ENCODE data around the gene PIGC.

PIGC gene

DNA sequence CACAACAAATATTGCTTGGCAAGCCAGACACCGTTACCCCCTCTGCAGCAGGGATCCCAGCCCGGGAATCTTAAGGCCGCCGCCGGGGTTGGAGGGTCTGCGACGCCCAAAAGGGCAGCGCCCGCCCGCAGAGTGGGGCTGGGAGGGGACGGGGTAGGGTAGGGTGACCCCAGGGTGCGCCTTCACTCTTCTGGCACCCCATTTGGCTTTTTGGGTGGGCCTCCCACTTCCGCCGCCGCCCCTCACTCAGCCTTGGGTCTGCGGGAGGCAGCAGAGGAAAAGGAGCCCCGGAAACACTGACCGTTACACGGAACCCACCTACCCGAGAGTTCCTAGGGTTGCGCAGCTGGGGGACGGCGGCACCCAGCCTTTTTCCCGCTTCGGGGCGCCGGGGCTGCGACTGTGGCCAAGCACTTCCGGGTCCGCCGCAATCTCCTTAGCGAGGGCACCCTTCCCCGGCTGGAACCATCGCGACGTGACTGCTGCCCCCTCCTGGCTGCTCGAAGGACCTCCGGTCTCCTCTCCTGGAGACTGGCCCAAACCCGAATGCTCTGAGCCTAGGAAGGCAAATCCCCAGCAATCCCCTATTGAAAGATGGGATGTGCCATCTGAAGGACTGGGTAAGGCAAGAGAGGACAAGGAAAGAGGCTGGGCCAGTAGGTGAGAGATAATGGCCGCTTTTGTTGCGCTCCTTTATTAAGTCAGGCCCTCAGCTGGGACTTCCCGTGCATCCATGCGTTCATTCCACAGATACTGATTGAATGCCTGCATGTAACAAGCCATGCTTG is at the start of gene PIGC:
TSS of gene PIGC (minus strand) at position 404 of the 788 bp plus-strand sequence. CDS start 1,447 bp downstream, outside the sequence.
- peak; percentile 87 for DNase-seq (ENCODE audit: low read depth)

DNA sequence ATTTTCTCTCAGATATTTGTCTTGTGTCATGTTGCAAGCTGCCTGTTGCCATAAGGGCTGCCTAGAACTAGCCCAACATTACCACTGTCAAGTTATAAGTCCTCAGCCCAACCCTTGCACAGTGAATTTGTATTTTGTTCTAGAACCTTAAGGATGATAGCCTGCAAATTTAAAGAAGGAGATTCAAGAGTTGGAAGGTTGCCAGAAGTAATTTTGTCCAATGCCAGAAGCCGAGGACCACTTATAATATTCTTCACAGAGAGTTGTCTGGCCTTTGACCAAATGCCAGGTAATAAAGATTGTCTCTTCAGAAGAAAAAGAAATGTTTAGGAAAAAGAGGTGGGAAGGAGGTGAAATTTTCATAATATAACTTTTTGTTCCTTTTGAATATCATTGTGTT is 48.6 kb upstream of the PIGC start:
- no peak for DNase-seq (ENCODE audit: low read depth)

DNA sequence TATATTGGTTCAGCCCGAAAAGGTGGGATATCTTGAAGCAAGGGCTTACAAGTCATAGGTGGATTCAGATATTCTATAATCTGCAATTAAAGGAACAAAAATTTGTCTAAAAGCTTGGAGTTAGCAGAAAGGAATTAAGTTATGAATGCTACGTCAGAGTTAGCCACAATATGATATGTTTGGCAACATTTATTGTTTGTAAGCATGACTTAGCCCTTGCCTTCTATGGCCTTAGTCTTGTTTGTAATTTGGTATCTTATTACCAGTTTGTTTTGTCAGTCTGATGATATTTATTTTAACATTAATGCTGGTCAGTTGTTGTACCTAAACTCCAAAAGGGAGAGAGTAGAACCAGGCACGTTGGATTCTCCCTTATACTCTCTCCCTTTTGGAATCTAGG is 46.0 kb upstream of the PIGC start:
- no peak for DNase-seq (ENCODE audit: low read depth)

DNA sequence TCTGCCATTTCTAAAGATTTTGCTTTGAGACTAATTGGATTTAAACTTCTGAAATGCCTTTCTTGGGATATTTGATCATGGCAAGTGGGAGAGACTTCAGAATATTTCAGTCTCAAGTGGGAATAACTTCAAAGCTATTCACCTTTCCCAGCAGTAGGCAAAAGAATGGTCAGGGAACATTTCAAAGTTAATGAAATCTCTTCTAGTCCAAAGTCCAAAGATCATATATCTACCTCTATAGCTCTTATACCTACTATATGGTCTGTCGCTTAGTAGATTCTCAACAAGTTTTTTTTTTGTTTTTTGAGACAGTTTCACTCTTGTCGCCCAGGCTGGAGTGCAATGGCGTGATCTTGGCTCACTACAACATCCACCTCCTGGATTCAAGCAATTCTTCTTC is 44.5 kb upstream of the PIGC start:
- DNase-seq (ENCODE audit: low read depth): no peak

DNA sequence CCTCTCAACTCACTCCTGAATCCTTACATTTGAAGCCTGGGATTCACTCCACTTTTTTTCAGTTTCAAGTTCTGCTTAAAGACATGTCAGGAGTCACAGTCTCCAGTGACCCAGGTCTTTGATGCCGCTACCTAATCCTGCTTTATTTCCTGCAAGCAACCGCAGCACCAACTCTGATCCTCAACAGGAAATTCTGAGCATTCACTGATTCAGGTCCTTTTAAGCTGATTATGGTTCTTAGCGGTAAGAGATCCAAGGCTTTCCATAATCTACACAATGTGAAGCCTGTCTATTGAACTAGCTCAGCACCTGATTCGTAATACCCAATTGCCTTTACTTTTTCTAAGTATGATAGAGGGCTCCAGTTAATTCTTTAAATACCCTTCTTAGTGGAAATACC is 43.7 kb upstream of the PIGC start:
- no peak for DNase-seq (ENCODE audit: low read depth)

- no peak for DNase-seq (ENCODE audit: low read depth)
Observed at GRCh38 chr1:172486805-172487454, 43.1 kb upstream of the PIGC start.

- DNase-seq (ENCODE audit: low read depth): no peak
Observed at GRCh38 chr1:172485626-172486025, 41.8 kb upstream of the PIGC start.

DNA sequence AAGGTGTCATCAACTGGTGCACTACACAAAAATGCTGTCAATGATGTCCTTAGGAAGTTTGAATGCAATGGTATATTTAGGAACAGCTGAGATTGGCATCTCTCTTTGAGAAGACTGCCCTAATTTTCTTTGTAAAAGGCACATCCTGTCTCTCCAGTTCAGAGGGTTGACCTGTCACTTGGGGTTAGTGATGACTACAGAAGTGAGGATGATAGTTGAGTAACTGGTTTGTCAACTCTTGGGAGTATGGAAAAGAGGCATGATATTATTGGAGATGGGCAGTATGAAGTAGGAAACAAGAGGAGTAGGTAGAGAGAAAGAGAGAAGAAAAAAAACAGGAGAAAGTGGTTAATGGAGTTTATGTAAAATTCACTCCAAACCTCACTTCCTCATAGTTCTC is 40.4 kb upstream of the PIGC start:
- DNase-seq (ENCODE audit: low read depth): no peak

- no peak for DNase-seq (ENCODE audit: low read depth)
Observed at GRCh38 chr1:172483448-172483847, 39.6 kb upstream of the PIGC start.

GRCh38 chr1:172482044-172482443 is 38.2 kb upstream of the PIGC start:
- DNase-seq (ENCODE audit: low read depth): no peak

- no peak for DNase-seq (ENCODE audit: low read depth)
Observed at GRCh38 chr1:172480431-172480830, 36.6 kb upstream of the PIGC start.

- no peak for DNase-seq (ENCODE audit: low read depth)
Observed at GRCh38 chr1:172478485-172478884, 34.6 kb upstream of the PIGC start.

DNA sequence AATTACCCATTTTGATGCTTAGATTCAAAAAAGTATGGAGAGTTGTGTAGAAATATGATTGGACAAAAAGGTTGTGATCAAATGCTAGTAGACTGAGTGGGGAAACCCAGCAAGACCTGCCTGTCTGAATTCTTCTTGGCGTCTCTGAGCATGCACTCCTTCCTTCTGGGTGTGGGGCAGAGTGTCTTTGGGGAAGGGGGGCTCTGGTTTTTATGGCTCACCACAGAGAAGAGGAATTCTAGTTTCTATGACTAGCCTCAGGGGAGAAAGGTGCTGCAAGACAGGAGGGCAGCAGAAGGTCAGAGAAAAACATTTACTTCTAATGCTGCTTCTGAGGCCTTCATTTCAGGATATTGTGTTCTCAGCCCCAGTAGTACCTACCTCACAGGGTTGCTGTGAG is 33.9 kb upstream of the PIGC start:
- no peak for DNase-seq (ENCODE audit: low read depth)

GRCh38 chr1:172477216-172477615 is 33.3 kb upstream of the PIGC start:
- no peak for DNase-seq (ENCODE audit: low read depth)

DNA sequence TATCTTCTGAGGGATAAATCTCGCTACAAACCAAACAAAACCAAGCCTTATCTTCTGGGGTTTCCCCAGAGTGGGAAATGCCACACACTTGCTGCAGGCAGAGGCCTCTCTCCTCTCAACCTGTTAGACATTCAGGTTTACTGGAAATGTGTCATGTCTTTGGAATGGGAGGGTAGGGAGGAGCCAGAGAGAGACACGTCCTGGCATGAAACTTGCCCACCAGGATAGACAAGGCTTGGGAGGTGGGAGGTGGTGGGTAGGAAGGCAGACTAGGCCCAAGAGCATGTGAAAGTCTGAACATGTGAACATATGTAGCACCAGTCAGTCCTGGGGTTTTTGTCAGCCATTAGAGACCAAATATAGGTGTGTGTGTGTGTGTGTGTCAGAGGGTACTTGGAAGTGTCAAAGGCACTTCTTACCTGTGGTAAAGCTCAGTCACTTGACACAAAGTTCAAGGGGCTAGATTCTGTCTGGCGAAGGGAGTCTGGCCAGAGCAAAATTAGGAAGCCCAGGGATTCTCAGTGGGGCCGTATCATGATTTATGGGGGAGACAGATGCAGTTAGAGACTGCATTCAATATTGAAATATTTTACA is 32.4 kb upstream of the PIGC start:
- DNase-seq (ENCODE audit: low read depth): no peak

GRCh38 chr1:172473842-172474241 is 30.0 kb upstream of the PIGC start:
- no peak for DNase-seq (ENCODE audit: low read depth)

GRCh38 chr1:172473302-172473701 is 29.4 kb upstream of the PIGC start:
- no peak for DNase-seq (ENCODE audit: low read depth)

DNA sequence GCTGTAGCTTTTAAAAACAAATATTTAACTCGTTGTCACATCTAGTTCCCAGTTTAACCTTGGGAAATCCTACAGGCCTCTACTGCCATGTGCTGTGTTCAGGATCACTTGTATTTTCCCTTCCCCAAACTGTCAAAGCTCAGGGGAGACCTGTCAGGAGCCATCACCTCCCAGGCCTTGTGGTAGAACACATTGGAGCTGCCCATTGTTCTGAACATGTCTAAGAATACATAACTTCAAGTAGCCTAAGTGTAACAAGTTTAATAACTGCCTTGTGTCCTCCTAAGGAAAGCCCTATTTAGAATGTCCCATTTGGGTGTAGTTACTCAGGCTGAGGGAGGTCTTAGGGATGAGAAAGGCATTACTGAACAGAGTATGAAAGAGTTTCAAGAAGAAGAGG is 28.6 kb upstream of the PIGC start:
- no peak for DNase-seq (ENCODE audit: low read depth)

DNA sequence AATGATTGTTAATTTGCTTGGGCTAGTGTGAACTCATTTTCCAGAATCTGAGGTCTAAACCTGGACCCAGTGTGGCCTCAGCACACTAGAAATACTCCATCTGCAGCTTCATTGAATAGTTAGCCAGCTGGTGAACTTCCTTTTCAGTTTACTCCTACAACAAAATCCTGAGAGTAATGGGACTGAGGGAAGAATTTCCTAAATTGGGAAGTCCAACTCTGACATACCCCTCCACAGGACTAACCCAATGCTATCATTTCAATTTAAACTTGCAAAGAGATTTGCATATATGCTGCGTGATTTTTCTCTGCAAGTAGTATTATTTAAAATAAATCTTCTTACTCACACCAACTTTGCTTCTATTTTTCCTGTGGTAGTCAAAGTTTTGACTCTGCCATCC is 27.8 kb upstream of the PIGC start:
- no peak for DNase-seq (ENCODE audit: low read depth)

- no peak for DNase-seq (ENCODE audit: low read depth)
Observed at GRCh38 chr1:172470149-172470548, 26.3 kb upstream of the PIGC start.

DNA sequence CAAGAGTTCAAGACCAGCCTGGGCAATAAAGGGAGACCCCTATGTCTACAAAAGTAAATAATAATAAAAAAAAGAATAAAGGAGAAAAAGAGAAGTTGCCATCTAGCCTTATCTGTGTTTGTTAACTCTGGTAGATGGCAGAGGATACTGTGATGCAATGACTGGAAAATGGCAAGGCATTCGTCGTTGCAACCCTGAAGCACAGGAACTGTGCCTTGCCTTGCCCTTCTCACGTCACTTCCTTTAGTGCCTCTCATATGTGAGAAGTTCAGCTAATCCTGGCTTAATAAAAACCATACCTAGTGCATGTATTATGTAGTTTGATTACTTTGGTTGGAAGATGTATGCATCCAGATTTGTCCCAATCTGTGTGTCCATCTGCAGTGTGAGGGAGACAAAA is 25.8 kb upstream of the PIGC start:
- DNase-seq (ENCODE audit: low read depth): no peak

DNA sequence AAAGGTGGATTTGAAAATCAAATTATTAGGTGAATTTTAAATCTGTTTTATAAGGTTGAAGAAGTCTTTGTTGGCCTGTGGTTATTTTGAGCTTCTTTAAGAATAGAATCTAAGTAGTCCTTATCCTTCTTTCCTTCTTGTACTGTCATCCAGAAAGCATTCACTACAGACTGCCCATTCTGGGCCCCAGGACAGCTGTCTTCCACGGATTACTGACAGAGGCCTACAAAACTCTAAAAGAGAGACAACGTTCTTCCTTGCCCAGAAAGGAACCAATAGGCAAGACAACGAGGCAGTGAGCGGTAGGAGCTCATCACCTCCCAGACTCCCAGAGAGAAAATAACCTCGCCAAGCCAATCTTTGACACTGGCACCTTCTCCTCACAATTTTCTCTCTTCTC is 24.4 kb upstream of the PIGC start:
- DNase-seq (ENCODE audit: low read depth): no peak

- DNase-seq (ENCODE audit: low read depth): no peak
Observed at GRCh38 chr1:172467446-172467845, 23.6 kb upstream of the PIGC start.
